PFSK-1 (cell line): ENCODE results near the gene MGP.

Experiments used
- FOXP2 ChIP-seq: optimal IDR thresholded peaks from 2 replicates; pipeline ENCODE3; 2011; ENCODE audit warnings: borderline replicate concordance, control low read depth, inconsistent platforms; ENCODE audit not compliant: insufficient read depth; ENCODE audit errors: extremely low read length, extremely low read depth
- POLR2AphosphoS5 ChIP-seq: IDR thresholded peaks from 2 replicates; pipeline ENCODE4 v1.6.1; 2012; ENCODE audit warnings: low read depth, mild to moderate bottlenecking, control low read depth, low read length, moderate library complexity
- REST ChIP-seq, 2 experiments: IDR thresholded peaks; 2 replicates each; pipeline versions ENCODE4 v1.6.1 to v1.8.0; 2011 to 2012; ENCODE audit warnings: low read depth in 2 of 2, low read length in 2 of 2, control low read depth in 1 of 2, inconsistent platforms in 1 of 2, mild to moderate bottlenecking in 1 of 2, moderate library complexity in 1 of 2; ENCODE audit not compliant: insufficient read depth in 1 of 2
- SIN3A ChIP-seq: IDR thresholded peaks from 2 replicates; pipeline ENCODE4 v1.6.1; 2012; ENCODE audit warnings: mild to moderate bottlenecking, low read length, moderate library complexity, borderline replicate concordance; ENCODE audit not compliant: insufficient read depth
- TAF1 ChIP-seq: IDR thresholded peaks from 2 replicates; pipeline ENCODE4 v1.6.1; 2012; ENCODE audit warnings: low read length, control low read depth, borderline replicate concordance; ENCODE audit not compliant: insufficient read depth

The MGP gene

DNA sequence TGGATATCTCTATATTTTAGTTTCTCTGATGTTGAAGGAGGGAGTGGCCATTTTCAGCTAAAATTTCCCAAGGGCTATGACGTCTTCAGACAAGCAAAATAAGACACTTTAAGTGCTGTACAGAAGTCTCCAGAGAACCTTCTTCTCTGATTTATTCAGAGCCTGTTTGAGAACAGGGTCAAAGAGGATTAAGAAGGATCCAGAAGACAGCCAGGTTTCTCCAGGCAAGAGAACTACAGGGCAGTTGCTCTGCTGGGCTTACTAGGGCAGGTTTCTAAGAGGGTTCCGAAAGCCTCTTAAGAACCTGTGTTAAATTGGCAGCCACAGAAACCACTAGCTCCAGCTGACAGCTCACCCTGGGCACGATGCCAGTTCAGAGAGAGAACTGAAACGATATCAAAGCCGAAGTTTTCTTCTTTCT lies 1.2 kb downstream of the MGP start:
- TF ChIP-seq FOXP2 = no peak
- no peak for TF ChIP-seq TAF1

DNA sequence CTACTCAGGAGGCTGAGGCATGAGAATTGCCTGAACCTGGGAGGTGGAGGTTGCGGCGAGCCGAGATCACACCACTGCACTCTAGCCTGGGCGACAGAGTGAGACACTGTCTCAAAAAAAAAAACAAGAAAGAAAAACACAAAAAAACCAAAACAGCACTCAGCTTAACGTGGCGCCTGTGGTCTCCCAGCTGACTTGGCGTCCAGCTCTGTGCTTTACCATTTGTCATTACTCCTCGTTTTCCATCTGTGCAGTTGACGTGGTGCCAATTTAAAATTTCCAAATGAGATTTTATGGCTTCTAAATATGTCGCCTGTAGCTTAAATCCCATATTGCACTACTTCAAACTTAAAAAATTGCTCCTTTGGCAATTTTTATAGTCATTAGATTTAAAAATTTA lies 2.0 kb downstream of the MGP start:
- TF ChIP-seq REST (IDR thresholded peaks at IDR 0.05; ENCODE audit: insufficient read depth in 1 of 2, low read depth in 2 of 2, low read length in 2 of 2) (no peak), SIN3A (0 out of 2 replicates have a peak, but pooled peaks have one; percentile 26)

- TF ChIP-seq POLR2AphosphoS5 (peak; percentile 83), SIN3A (peak; percentile 79; the same call in 1 of the 2 replicates), TAF1 (no peak)
These were observed 4.7 kb downstream of the MGP start for GRCh38 chr12:14880890-14881453.

- no peak for TF ChIP-seq SIN3A
- peak; percentile 14; the same call in 1 of the 2 replicates for TF ChIP-seq POLR2AphosphoS5
These were observed 6.3 kb downstream of the MGP start for GRCh38 chr12:14879222-14879933.

DNA sequence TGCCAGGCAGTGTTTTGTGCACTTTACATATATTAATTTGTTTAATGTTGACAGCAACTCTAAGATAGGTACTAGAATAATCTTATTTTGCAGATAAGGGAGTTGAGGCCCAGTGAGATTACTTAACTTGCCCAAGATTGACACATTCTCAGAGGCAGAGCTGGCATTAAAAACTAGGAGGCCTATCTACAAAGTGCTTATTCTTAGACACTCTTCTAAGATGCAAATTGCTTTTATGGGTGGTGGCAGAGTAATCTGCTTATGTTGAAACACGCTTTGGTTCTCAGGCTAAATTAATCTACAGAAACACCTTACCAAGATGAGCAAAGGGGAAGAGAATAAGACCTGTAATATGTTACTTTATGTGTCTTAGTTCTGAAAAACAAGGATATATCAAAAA lies 7.2 kb downstream of the MGP start:
- no peak for TF ChIP-seq FOXP2
- TF ChIP-seq POLR2AphosphoS5 = no peak
- TF ChIP-seq REST (IDR thresholded peaks at IDR 0.05; ENCODE audit: insufficient read depth in 1 of 2, low read depth in 2 of 2, low read length in 2 of 2) = no peak
- no peak for TF ChIP-seq TAF1
- no peak for TF ChIP-seq SIN3A

GRCh38 chr12:14876833-14877232 lies 8.8 kb downstream of the MGP start:
- TF ChIP-seq TAF1 (no peak), FOXP2 (no peak), REST (IDR thresholded peaks at IDR 0.05; ENCODE audit: insufficient read depth in 1 of 2, low read depth in 2 of 2, low read length in 2 of 2) (no peak), POLR2AphosphoS5 (no peak), SIN3A (no peak)

GRCh38 chr12:14874882-14875281 lies 10.8 kb downstream of the MGP start:
- no peak for TF ChIP-seq TAF1
- no peak for TF ChIP-seq POLR2AphosphoS5
- no peak for TF ChIP-seq FOXP2
- no peak for TF ChIP-seq SIN3A
- no peak for TF ChIP-seq REST (IDR thresholded peaks at IDR 0.05; ENCODE audit: insufficient read depth in 1 of 2, low read depth in 2 of 2, low read length in 2 of 2)
